ENCODE measurements around the gene LTBP1.
"Not testable (repeated sequence)": the region's sequence is repeated elsewhere in the genome, so short reads cannot be mapped to it uniquely, and the experiment has no call there.

The LTBP1 gene

DNA sequence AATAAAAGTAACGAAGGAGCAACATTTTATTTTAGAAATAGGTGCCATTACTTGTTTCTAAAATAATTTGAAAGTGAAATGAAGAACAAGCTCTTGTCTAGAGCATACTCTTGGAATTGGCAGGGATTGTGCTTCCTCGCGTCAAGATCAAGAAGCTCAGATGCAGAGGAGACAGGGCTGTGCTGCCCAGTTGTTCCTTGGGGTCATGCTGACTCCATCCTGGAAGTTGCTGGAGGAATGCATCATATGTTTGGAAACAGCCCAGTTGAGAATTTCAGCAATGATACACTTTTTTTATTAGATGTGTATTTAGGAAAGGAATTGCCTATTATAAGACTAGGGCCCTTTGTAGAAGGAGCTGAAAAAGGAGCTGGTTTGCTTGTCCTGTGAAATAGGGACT is 17.2 kb downstream of the LTBP1 start:
- DNase-seq (ENCODE audit: low read depth), result peak; percentile 25

DNA sequence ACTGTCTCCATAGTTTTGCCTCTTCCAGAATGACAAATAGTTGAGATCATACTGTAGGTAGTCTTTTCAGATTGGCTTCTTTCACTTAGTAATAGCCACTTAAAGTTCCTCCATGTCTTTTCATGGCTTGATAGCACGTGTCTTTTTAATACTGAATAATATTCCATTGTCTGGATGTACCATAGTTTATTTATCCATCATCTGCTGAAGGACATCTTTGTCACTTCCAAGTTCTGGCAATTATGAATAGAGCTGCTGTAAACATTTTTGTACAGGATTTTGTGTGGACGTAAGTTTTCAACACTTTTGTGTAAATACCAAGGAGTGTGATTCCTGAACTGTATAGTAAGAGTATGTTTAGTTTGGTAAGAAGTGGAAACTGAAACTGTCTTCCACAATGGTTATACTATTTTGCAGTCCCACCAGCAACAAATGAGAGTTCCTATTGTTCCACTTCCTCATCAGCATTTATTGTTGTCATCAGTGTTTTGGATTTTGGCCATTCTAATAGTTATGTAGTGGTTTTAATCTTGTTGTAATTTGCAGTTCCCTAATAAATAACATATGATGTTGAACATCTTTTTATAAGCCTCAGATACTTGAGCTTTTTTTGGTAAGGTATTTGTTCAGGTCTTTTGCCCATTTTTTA is 18.9 kb downstream of the LTBP1 start:
- DNase-seq (ENCODE audit: low read depth), result no peak

DNA sequence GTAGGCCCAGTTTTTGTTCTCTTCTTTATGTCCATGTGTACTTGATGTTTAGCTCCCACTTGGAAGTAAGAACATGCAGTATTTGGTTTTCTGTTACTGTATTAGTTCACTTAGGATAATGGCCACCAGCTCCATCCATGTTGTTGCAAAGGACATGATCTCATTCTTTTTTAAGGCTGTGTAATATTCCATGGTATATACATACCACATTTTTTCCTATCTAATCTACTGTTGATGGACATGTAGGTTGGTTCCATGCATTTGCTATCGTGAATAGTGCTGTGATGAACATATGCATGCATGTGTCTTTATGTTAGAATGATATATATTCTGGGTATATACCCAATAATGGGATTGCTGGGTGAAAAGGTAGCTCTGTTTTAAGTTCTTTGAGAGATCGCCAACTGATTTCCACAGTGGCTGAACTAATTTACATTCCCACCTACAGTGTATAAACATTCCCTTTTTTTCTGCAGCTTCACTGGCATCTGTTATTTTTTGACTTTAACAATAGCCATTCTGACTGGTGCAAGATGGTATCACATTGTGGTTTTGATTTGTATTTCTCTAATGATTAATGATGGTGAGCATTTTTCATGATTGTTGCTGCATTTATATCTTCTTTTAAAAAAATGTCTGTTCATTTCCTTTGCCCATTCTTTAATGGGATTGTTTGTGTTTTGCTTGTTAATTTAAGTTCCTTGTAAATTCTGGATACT is 22.9 kb downstream of the LTBP1 start:
- DNase-seq (ENCODE audit: low read depth), result no peak

DNA sequence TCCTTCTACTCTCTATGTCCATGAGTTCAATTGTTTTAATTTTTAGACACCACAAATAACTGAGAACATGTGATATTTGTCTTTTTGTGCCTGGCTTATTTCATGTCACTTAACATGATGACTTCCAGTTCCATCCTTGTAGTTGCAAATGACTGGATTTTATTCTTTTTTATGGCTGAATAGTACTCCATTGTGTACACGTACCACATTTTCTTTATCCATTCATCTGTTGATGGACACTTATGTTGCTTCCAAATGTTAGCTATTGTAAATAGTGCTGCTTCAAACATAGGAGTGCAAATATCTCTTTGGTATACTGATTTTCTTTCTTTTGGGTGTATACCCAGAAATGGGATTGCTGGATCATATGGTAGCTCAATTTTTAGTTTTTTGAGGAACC is 27.0 kb downstream of the LTBP1 start:
- not testable (repeated sequence) for DNase-seq (ENCODE audit: low read depth)

DNA sequence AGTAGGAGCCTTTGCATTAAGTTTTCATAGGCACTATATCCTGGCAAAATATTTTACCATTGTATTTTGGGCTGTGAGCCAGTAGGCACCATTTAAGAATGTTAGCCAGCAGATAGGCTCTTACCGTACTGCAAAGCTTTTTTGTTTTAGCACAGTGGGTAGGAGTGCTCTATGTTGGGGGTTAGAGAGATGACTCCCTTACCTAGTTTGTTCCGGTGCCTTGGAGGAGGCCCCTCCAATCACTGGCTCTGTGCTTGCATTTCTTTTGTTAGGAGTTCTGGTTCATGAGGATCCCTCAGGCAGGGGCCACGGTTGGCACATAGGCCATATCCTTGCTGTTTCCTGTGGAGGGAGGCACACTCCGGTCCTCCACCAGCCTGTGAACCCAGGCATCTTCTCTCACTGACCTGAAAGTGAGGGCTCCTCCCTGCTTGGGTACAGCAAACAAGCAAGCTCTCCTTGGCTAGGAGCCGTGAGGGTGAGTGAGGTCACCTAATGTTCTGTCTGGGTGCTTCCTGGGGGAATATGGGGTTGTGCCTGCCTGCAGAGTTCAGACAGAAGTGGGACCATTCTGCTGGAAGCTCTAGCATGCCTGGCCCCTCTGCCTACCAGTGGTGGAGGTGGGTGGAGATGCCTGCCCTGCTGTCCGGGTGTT is 29.8 kb downstream of the LTBP1 start:
- no peak for DNase-seq (ENCODE audit: low read depth)

DNA sequence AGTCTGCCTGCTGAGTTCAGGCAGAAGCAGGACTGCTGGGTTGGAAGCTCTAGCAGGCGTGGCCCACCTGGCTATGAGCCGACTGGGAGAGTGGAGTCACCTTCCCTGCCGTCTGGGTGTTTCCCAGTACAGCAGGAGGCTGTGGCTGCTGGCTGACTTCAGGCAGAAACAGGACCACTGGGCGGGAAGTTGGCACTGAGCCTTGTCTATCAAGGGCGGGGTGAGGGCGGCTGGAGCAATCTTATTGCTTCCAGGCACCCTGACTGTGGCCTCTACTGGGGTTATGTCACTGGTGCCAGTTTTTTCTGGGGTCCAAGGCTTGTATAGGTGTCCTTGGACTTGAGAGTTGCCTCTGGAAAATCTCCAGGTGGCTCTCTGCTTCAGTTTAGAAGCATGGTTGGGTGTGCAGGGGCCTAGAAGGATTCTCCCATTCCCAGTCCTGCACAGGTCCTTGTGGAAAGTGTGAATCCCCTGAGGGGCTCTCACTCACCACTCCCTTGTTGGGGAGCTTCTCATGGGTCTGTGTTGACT is 30.5 kb downstream of the LTBP1 start:
- DNase-seq (ENCODE audit: low read depth), result no peak

DNA sequence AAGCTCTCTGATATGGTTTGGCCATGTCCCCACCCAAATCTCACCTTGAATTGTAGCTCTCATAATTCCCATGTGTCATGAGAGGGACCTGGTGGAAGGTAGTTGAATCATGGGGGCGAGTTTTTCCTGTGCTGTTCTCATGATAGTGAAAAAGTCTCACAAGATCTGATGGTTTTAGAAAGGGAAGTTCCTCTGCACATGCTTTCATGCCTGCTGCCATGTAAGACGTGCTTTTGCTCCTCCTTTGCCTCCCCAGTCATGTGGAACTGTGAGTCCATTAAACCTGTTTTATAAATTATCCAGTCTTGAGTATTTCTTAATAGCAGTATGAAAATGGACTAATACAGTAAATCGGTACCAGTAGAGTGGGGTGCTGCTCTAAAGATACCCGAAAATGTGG is 34.9 kb downstream of the LTBP1 start:
- DNase-seq (ENCODE audit: low read depth), result no peak

DNA sequence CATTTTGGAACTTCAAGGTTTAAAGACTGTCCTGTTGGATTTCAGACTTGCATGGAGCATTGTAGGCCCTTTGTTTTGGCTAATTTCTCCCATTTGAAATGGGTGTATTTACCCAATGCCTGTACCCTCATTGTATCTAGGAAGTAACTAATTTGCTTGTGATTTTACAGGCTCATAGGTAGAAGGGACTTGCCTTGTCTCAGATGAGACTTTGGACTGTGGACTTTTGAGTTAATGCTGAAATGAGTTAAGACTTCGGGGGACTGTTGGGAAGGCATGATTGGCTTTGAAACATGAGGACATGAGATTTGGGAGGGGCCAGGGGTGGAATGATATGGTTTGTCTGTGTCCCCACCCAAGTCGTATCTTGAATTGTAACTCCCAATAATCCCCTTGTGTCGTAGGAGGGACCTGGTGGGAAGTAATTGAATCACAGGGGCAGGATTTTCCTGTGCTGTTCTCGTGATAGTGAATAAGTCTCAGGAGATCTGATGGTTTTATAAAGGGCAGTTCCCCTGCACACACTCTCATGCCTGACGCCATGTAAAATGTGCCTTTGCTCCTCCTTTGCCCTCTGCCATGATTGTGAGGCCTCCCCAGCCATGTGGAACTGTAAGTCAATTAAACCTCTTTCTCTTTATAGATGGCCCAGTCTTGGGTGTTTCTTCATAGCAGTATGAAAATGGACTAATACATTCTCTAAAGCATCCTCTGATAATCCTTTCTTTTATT is 36.6 kb downstream of the LTBP1 start:
- not testable (repeated sequence) for DNase-seq (ENCODE audit: low read depth)

DNA sequence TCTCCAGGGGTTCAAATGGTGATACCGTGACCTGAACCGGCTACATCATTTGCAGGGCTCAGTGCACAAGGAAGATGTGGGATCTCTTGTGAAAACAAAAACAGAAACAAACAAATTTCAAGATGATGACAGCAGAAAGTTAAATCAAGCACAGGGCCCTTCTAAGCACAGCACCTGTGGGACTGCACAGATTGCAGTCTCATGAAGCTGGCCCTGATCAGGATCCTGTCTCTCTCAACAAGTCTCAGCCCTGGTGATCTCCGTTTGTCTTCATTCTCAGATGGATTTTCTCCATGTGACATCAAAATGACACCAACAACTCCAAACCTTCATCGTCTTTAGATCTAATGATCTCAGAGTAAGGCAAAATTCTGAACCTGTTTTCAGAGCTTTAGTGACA is 39.7 kb downstream of the LTBP1 start:
- no peak for DNase-seq (ENCODE audit: low read depth)

DNA sequence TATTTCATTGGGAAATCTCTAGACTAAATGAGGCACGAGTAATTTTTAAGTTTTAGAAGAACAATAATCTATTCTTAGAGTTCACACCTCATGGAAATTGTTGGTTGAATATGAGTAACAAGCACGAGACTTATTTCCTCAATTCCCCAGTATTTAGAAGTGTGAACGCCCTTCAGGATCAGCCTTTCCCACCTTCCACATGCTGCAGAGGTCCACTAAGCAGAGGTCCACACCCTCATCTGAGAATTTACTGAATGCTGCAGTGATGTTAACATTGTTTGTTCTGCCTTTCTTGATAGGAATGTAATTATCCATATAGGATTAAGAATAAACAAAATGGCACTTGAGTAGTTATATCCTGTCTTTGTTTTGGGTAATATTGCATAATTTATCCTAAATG is 41.8 kb downstream of the LTBP1 start:
- DNase-seq (ENCODE audit: low read depth), result no peak

DNA sequence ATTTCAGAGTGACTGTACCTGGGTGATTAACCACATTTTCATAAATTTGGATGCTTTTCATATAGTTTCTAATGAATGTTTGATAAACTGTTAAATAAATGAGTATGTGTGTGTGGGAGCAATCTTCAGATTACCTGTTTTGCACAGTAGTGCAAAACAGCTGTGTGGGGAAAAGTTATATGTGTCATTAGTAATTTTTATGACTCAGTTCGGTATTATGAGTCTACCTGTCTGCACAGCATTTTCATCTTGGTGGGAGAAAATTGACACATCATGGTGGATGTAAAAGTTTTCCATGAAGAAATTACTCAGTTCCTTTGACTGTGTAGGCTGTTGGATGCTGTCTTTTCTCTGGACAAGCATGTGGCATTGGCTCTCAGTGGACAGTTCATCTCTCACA is 43.8 kb downstream of the LTBP1 start:
- DNase-seq (ENCODE audit: low read depth), result peak; percentile 5

DNA sequence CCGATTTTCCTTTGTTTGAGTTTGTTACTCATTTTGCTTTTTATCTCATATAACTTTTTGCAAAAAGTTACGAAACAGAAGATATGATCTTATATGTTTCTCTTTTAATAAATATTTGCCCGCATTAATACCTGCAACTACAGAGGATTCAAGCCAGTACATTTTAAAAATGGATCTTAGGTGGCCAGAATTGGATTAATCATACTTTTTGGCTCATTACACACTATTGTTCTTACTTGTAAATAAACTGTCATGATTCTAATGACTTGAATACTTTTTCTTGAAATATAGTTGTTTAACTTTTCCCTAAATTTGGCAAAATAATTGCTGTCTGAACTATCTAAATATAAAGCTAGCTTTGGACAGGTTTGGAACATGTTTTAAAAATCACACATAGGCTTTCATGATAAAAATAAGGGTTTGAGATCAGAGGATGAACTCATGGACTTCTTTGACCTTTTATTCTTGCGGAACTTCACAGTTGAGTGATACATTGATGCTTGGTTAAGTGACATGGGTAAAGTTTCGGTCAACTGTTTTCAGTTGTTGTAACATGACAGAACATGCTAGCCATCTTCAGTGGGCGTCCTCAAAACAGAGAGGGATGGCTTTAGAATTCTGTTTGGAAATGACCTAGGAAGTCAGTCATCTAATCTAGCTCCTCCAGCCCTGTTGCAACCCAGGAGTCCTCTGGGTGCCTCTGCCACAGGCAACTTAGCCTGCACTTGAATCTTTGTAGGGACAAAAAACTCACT is 44.5 kb downstream of the LTBP1 start:
- no peak for DNase-seq (ENCODE audit: low read depth)

DNA sequence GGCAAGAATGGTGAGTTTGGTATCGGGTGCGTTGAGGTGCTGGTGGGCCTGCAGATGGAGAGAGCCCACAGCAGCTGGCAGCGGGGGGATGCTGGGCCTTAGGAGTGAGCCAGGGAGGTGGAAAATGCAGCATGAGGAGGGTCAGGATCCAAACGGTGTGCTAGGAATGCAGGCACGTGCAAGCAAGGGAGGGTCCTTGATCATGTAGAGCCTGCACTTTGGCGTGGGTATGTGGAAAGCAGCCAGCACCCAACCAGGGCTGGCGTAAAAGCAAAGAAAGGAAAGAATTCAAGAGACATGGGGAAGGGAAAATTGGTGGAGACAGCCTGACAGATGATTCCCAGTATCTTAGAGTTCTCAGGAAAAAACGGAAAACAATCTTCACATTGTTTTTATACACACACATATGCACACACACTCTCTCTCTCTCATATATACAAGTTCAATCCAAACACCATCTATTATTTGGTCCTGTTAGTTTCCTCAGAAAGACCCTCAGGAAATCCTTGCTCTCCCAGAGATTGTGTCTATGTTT is 46.3 kb downstream of the LTBP1 start:
- no peak for DNase-seq (ENCODE audit: low read depth)

DNA sequence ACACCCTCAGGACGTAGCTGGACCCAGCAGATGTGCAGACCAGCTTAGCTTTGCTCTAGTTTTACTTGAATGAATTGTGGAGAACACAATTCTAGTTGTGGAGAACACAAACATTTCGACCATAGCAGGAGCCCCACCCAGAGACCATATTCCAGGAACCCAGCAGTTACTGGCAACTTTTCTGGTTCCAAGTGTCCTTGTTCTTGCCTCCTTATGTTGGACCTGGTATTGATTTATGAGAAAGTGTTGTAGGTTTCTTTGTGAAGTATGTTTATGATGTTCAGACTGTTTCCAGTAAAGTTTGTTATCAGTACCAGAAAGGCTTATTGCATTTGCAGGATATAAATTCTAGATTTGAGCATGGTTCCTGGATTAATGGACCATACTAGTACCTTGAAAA is 51.0 kb downstream of the LTBP1 start:
- DNase-seq (ENCODE audit: low read depth), result no peak

DNA sequence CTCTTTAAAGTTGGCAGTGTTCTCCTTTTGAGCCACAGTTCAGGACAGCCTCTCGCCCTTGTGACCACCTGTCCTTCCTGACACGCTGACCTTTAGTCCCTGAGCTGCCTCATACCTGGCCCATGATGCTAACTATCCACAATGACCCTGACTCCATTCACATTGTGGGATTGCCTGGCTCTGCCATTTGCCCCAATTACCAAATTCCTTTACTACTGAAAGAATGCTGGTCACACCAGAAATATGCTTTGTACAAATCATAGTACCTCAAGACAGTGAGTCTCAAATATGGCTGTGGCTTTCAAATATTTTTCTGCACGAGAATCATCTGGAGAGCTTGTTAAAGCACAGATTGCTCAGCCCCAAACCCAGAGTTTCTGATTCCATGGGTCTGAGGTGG is 54.2 kb downstream of the LTBP1 start:
- peak; percentile 10 for DNase-seq (ENCODE audit: low read depth)

DNA sequence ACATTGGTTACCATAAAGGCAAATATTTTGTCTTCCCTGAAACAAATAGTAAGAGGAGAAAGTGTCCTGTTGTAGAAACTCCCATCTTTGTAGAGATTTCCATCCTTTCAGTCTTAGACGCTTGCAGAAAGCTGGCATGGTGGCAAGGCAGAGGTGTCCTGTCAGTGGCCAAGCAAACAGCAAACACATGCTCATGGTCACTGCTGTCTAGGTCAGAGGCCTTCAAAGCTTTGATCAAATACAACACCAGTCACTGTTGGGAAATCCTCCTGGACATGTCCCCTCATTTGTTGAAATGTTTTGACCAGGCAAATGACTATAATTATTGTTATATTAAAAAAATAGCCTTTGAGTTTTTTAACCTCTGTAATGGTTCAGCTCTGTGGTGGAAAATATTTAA is 55.1 kb downstream of the LTBP1 start:
- DNase-seq (ENCODE audit: low read depth), result no peak

DNA sequence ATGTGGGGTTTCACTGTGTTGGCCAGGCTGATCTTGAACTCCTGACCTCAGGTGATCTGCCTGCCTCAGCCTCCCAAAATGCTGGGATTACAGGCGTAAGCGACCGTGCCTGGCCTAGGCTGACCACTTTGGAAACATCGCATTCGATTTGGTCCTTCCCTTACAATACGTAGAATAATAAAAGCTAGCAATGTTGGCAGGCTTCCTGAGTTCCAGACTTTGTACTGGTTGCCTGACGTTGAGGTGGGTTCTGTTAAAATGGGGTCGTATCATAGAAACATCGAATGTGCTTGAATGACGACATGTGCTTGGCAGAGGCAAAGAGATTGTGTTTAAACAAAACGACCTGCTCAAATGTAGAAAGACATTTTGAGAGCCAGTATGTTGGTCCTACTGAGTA is 56.1 kb downstream of the LTBP1 start:
- DNase-seq (ENCODE audit: low read depth), result no peak

DNA sequence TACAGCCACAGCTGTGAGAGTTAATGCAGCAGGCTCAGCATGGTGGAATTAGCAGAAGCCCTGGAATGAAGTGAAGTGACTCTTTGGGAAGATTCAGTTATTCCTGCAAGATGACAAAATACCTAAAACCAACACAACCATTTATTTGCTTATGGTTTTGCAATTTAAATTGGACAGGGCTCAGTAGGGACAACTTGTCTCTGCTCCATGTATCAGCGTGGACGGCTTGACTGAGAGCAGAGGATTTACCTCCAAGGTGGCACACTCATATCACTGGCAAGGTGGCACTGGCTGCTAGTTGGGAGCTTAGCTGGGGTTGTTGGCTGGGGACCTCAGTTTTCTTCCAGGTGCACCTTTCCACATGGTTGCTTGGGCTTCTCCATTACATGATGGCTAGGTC is 58.3 kb downstream of the LTBP1 start:
- no peak for DNase-seq (ENCODE audit: low read depth)

DNA sequence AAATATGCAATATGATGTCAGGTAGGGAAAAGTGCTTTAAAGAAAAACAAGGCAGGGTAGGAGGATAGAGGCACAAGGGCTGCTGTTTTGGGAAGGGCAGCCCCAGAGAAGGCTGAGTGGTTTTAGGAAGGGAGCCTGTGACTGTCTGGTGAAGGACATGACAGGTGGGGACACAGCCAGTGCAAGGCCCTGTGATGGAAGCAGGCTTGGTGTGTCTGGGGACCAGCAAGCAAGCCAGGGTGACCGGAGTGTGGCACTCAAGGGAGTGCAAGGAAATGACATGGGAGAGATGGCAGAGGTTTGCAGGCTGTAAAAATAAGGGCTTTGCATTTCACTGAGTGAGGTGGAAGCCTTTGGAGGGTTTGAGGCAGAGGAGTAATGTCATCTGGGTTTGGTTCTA is 62.0 kb downstream of the LTBP1 start:
- DNase-seq (ENCODE audit: low read depth), result no peak

DNA sequence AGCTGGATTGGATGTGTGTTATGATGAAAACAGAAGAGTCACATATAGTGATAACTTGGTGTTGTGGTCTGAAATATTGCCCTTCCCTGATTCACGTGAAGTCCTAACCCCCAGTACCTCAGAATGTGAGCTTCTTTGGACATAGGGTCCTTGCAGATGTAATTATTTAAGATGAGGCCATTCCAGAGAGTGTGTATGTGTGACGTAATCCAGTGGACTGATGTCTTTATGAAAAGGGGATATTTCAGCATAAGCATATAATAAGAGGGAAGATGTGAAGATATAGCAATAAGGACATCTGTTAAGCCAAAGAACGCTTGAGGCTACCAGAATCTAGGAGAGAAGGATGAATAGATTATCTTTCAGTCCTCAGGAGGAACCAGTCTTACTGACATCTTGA is 62.5 kb downstream of the LTBP1 start:
- no peak for DNase-seq (ENCODE audit: low read depth)

DNA sequence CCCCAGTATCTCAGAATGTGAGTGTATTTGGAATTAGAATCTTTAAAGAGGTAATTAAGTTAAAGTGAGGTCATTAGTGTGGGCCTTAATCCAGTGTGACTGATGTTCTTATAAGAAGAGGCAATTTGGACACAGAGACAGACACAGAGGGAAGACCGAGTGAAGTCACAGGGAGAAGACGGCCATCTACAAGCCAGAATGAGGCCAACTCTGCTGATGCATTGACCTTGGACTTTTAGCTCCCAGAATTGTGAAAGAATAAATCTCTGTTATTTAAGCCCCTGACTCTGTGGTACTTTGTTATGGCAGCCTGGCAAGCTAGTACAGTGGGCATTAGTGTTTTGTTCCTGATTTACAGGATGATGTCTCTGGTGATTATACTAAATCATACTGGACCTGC is 64.6 kb downstream of the LTBP1 start:
- no peak for DNase-seq (ENCODE audit: low read depth)

DNA sequence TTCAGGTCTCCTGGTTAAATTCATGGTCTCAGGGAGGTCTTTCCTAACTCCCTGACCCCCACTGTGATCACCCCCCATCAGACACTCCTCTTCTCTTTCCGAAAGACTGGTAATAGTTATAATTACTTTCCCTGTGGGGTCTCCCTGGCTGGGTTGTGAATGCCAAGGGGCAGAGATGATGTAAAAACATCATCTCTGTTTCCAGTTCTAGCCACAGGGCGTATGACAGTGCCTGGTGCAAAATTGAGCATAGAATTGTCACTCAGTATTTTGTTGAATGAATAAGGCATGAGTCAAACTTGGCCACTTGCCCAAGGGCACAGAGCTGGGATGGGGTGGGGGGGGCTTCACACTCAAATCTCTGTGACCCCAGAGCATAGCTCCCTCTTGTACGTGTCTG is 65.2 kb downstream of the LTBP1 start:
- DNase-seq (ENCODE audit: low read depth), result peak; percentile 64
